Fibroblast of peridontal ligament (primary cell): ENCODE results near the gene RTN4RL2.
A peak's percentile ranks its signal among the peaks of the same experiment; 100 is the strongest.

Experiments
- DNase-seq: peaks from one replicate; pipeline ENCODE4 v3.0.0-alpha.2; 2010; ENCODE audit errors: extremely low read depth

The RTN4RL2 gene

DNA sequence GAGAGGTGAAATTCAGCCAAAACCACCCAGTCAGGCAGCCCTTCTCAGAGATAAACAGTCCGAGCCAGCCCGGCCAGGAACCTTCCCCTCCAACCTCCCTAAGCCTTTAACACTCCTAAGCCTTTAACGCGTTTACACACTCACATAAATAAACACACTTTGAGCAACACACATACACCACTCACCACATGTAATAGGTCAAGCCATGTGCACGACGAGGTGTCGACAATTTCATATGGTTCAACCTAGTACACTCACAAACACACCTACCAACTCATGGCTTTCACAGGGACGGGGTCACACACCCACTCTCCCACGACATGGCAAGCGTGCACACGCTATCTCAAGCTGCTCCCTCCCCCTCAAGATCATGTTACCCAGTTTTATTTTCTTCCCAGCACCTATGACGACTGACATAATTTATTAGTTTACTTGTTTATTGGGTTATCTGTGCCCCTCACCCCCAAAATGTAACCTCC is 39.7 kb downstream of the RTN4RL2 start:
- DNase-seq: no peak

DNA sequence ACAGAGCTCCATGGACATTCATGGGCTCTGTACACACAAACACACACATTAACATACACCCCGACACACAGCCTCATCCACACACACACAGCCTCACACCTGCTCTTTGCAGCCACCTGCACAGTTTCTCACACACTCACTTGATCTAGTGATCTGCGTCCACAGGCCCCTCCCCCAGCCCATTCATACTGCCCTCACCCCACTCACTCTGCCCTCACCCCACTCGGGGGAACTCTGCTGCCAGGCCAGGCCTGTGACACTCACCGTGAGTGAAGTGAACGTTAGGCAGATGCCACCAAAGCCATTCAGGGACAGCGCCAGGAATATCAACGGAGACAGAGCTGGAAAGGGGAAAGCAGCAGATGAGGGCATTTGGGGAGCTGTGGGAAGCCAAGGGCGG is 40.2 kb downstream of the RTN4RL2 start:
- DNase-seq: no peak

DNA sequence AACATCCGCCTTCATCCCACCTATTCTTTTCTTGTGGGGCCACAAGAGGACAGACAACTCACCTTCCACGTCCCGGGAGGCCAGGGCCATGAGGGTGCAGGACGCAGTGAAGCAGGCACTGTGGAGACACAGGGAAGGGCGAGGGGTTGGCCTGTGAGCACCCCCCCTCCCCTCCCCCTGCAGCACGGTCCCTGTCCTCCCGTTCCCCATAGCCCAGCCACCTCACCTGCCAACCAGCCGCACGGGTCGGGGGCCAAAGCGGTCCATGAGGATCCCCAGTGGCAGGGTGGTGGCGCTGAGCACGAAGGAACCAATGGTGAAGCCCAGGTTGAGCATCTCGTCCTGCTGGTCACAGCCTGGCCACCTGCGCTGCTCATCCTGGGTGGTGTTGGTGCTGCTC is 40.6 kb downstream of the RTN4RL2 start:
- no peak for DNase-seq

DNA sequence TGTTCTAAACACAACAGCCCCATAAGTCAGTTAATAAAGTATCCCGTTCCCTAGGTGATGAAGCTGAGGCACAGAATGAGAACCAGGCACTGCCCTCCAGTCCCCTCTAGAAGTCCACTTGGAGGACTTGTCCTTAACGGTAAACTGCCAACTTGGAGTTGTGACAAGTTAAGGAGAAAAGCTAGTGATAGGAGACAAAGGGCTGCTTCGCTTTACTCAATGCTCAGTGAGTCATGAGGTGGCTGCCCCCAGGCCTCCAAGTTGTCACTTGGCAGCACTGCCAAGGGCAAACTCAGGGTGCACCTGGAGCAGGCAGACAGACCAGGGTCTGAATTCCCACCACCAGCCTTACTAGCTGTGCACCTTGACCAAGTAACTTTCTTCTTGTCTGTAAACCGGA is 41.6 kb downstream of the RTN4RL2 start:
- no peak for DNase-seq

DNA sequence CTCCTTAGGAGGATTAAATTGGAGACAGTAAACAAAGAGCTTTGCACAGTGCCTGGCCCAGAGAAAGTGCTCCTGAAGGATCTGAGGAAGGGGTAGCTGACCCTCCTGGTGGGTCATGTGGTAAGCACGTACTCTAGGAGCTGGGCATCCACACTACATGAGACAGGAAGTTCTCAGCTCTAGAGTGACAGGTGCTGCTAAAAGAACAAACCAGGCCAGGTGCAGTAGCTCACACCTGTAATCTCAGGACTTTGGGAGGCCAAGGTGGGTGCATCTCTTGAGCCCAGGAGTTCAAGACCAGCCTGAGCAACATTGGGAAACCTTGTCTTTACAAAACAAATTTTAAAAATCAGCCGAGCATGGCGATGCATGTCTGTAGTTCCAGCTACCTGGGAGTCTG is 42.0 kb downstream of the RTN4RL2 start:
- no peak for DNase-seq

DNA sequence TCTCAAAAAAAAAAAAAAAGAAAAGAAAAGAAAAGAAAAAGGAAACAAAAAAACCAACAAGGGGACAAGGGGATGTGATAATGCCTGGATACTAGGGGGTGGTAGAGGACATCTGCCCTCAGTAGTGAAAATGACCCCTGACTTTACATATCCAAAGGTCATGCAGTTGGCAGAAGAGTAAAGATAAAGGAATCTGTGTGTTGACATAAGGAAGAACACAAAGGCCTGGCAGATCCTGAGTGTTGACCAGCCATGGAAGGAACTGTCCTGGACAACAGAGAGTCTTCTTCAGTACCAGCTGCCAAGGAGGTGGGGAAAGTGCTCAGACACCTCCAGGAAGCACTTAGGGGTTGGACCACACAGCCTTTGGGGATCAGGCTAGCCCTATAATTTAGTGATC is 42.5 kb downstream of the RTN4RL2 start:
- no peak for DNase-seq

DNA sequence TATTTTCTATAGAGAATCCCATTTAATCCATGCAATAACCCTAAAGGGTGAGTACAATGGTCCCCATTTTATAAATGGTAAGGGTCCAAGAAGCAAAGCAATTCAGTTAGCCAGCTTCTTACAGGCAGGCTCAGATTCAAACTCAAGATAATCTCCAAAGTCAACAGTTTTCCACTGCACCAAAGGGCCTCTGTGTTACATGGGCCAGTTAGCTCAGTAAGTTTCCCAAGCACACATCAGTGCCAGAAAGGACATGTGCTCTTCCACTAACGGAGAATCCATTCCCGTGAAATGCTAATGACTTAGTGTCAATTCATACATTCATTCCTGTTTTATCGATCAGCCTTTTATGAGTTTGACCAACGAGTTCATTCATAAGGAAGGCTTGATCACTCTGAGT is 44.2 kb downstream of the RTN4RL2 start:
- DNase-seq: no peak

DNA sequence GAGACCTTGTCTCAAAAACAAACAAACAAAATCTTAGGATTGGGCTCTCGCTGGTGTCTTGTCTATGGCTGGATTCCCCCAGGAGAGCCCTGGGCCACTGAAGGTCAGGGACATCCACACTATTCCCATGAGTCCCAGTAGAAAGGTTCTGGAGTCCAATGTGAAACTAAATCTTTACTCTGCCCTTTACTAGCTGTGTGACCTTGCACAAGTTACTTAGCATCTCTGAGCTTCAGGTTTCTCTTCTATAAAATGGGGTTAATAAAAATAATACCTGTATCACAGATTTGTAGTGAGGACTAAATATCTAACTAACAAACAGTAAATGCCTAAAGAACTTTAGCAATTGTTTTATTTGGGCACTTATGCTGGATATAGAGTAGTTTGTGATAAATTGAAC is 46.2 kb downstream of the RTN4RL2 start:
- no peak for DNase-seq

DNA sequence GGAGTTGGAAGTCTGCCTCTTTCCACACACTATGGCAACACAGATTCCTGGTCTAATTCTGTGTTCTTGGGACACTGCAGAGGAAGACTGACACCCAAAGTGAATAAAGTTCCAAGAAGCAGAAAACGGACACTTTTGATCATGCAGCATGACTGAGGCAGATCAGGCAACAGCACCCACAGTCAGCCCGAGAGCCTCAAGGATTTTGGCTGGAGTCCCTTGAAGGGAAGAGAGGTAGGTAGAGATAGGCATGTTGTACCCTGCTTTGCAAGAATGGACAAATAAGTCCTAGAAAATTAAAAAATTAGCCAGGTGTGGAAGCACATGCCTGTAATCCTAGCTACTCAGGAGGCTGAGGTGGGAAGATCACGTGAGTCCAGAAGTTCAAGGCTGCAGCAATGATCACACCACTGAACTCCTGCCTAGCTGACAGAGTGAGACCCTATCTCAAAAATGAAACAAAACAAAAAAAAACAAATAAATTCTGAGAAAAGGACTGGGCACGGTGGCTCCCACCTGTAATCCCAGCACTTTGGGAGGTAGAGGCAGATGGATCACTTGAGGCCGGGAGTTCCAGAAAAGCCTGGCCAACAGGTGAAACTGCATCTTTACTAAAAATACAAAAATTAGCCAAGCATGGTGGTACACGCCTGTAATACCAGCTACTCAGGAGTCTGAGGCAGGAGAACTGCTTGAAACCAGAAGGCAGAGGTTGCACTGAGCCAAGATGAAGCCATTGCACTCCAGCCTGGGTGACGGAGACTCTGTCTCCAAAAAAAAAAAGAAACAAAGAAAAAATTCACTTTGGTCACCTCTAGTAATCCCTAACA is 48.2 kb downstream of the RTN4RL2 start:
- DNase-seq: no peak

DNA sequence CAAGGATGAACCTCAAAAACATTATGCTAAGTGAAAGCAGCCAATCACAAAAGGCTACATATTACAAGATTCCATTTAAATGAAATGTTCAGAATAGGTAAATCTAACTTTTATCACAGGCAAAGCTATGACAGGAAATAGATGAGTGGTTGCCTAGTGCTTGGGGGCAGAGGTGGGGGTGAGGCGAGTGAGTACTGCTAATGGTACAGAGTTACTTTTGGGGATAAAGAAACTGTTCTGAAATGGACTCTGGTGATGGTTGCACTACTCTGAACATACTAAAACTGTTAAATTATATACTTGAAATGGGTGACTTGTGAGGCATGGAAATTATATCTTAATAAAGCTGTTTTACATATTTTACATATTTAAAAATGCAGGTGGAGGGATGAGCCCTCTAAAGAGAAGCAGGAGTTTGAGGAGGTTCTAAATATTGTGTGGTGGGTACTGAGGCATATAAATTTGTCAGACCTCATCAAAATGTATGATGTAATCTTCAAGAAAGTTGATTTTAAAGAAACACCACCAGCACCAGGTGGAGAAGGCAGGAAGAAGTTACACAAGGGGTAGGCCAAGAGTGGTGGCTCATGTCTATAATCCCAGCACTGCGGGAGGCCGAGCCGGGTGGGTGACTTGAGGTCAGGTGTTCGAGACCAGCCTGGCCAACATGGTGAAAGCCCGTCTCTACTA is 51.6 kb downstream of the RTN4RL2 start:
- no peak for DNase-seq

DNA sequence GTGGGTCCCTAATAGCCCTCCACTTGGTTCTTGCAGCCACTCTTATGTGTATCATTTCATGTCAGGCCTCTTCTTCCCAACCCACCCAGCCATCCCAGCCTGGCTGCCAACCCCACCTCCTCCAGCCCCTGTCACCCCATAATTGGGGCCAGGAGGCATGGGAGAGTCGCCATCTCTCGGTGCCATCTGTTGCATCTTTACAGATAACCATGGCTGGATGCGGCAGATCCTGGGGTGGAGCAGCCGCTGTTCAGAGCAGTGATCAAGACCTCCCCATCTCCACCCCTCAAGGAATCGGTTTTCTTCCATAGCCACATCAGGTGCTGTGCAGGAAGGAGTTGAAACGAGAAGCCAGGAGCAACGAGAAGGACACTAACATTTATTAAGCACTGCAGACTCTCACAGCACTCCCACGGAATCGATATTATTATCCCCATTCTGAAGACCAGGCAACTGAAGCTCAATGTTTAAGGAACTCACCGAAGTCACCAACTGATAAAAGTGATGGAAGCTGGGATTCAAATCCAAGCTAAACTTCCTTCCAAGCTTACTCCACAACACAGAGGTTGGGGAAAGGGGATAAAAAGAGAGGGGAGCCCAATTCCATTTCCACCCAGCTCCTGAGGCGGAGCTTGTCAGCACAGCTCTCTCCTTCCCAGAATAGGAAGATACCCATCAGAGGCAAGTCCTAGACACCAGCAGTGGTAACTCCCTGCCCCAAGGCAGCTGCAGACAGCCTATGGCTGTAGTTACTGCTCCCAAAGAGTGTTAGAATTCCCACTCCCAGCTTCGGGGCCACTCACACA is 52.5 kb downstream of the RTN4RL2 start:
- DNase-seq: no peak

DNA sequence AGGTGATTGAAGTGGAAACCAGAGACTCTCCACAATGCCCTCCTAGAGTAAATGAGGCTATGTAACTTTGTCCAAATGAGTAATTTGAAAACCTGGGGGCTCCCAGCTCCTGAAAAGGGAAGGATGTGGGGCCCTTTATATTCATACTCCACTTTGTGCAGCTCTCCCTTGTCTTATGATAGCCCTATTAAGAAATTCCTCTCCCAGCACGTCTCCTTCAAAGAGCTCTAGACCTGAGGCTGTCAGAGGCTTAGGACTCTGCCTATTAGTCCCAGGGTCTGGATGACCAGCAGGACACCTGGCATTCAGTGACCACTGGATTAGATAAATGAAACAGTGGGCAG is 53.1 kb downstream of the RTN4RL2 start:
- DNase-seq: no peak

DNA sequence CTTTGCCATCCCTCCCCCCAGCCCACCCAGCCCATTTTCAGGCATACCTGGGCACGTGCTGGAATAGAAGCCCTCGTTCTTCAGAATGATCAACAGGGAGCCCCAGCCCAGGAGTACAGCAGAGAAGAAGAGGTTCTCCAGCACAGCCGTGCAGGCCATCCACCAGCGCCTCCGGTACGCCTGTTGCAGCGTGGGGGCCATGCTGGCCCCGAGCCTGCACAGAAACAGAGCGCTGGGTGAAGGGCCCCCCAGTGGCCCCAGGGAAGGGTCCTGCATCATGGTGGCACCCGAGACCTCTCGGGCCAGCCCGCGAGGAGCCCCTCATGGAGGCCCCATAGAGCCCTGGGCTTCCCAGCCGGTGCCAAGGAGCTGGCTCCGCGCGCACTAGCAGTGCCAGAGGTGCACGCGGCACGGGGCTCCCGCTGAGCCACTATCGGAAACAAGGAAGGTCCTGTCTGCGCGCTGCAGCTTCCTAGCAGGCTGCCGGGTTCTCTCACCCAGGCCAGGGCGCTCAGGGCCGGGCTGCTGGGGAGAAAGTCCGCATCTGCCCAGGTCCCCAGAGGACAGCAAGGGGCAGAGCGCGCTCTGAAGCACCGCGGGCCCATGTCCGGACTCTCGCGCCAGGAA is 53.7 kb downstream of the RTN4RL2 start:
- no peak for DNase-seq

DNA sequence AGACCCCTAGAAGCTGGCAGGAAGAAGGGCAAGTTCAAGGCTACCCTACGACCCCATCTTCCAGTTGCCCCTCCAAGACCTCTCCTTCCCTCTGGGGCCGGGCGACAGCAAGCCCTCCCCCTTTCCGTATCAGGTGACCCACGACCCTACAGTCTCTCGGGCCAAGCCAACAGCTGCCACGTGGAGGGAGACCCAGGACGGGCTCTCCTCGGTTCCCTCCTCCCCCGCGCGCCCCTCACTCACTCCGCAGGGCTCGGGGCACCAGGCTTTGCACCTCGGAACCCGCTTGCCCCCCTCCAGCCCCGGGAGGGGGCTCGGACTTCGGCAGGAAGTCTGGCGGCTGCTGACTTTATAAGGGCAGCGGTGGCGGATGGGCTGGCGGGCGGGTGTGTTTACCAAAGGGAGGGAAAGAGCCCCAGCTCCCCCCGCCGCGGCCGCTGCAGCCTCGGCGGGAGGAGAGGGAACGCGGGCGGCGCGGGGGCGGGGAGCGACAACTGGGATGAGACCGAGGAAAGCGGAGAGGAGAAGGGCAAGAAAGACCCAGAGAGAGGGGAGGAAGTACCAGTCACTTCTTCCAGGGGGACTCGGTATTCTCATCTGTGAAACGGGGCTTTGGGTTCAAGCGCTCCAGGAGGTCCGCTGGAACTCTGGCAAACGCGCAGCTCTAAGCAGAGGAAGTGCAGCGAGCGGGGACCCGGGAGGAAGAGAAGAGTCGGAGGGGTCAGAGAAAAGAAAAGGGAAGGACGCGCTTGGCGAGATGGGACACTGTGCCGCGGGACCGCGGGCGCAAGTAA is 54.4 kb downstream of the RTN4RL2 start:
- DNase-seq: no peak

DNA sequence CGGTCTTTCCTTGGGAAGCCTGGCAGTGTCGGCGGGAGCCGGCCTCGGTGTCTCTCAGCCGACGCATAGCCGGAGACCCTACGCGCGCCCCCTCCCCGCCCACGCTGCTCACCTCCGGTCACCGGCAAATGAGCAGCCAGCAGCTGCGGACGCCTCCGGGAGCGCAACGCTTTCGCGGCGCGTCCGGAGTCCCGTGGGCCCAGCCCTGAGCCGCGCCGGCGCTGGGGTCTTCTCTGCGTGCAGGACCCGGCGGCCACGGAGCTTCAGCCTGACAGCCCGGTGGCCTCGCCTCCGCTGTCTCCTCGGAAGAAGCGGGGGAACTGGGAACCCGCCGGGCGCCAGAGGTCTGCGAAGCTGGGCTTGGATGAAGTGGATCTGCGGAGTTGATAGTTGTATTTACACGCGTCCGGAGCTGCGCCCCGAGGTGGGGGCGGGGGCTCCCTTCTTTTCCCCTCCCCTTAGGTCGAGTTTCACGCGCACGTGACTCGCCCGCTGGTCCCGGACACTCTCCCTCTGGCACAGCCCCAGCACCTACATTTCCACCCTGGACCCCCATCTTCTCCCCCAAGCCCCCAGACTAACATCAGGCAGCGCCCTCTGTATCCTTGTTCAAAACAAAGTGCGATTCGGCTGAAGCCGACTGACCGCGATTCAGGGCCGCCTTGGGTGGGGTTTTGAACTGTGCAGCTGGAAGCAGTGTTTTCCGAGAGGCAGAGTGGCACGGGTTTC is 55.2 kb downstream of the RTN4RL2 start, which contains the start of gene SLC43A1:
SLC43A1 (minus strand) TSS at position 371 of the 729 bp plus-strand sequence. CDS start 1,591 bp downstream, outside the sequence.
- peak; percentile 61 for DNase-seq

DNA sequence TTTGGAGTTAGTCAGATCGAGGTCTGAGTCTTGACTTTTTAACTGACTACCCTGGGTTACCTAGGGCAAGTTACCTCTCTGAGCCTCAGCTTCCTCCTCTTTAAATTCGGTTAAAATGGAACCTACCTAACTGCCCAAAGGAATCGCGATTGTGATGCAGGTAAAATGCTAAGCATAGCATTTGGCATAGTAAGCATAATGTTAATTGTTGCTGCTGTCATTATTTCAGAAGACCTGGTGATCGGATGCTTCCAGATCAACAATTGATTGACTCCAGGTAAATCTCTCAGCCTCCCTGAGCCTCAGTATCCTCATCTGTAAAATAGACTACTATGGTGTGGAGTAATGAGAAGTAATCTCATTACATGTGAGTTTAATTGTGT is 55.7 kb downstream of the RTN4RL2 start:
- no peak for DNase-seq

DNA sequence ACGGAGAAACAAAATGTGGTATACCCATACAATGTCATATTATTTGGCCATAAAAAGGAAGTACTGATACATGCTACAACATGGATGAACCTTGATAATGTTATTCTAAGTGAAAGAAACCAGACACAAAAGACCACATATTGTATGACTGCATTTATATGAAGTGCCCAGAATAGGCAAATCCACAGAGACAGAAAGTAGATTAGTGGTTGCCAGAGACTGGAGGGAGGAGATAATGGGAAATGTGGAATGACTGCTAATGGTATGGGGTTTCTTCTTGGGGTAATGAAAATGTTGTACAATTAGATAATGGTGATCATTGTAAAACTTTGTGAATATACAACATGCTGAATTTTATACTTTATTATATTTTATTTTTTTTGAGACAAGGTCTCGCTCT is 60.8 kb downstream of the RTN4RL2 start:
- DNase-seq: no peak

DNA sequence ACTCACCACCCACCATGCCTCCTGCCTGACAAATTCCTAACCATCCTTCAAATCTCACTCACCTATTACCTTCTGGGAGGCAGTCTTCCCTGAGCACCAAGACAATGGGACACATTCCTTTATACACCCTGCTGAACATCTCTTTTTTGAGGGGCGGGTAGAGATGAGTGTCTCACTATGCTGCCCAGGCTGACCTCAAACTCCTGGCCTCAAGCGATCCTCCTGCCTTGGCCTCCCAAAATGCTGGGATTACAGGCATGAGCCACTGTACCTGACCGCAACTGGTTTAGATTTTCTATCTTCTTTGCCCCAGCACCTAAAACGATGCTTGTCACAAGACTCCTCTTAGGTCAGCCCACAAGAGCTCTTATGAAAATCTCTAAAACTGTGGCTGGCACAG is 63.1 kb downstream of the RTN4RL2 start:
- no peak for DNase-seq
